Astrocyte (in vitro differentiated cells and primary cell): ENCODE data around the gene PCNT. TPM values are rescaled to one million over a fixed set of nuclear protein-coding genes. Genes with fewer than 3 reads are reported as not detected.

Source experiments
- DNase-seq: peaks from one replicate; pipeline ENCODE4 v3.0.0-alpha.2; 2010; ENCODE audit warnings: low read depth
- FAIRE-seq: peaks from 2 replicates; lab custom pipeline; 2011; peaks lifted over from hg19 to GRCh38; lab: Jason Lieb, UNC
- H2AFZ ChIP-seq: 2 replicates; pipeline ENCODE4 v1.6.0; 2012; ENCODE audit warnings: low read depth, low read length, inconsistent platforms
- H3K27ac ChIP-seq: 2 replicates; pipeline ENCODE4 v1.5.1; 2011; ENCODE audit warnings: low read depth, low read length, inconsistent platforms
- H3K27me3 ChIP-seq: 2 replicates; pipeline ENCODE4 v1.6.0; 2011; ENCODE audit warnings: low read length, inconsistent platforms; ENCODE audit not compliant: insufficient read depth
- H3K36me3 ChIP-seq: 2 replicates; pipeline ENCODE4 v1.5.1; 2011; ENCODE audit warnings: low read length, inconsistent platforms; ENCODE audit not compliant: insufficient read depth
- H3K4me1 ChIP-seq: 2 replicates; pipeline ENCODE4 v1.5.1; 2011; ENCODE audit warnings: low read length, inconsistent platforms; ENCODE audit not compliant: insufficient read depth
- H3K4me2 ChIP-seq: 2 replicates; pipeline ENCODE4 v1.6.0; 2012; ENCODE audit warnings: low read length, inconsistent platforms
- H3K4me3 ChIP-seq: 2 replicates; pipeline ENCODE4 v1.5.1; 2011; ENCODE audit warnings: low read depth, mild to moderate bottlenecking, low read length, inconsistent platforms; ENCODE audit not compliant: insufficient read depth
- H3K79me2 ChIP-seq: 2 replicates; pipeline ENCODE4 v1.6.0; 2012; ENCODE audit warnings: mild to moderate bottlenecking, low read length, inconsistent platforms; ENCODE audit not compliant: insufficient read depth
- H3K9ac ChIP-seq: 2 replicates; pipeline ENCODE4 v1.6.0; 2012; ENCODE audit warnings: mild to moderate bottlenecking, low read length, inconsistent platforms
- H3K9me3 ChIP-seq: 2 replicates; pipeline ENCODE4 v1.5.1; 2012; ENCODE audit warnings: low read depth, mild to moderate bottlenecking, low read length, inconsistent platforms; ENCODE audit not compliant: insufficient read depth
- H4K20me1 ChIP-seq: 2 replicates; pipeline ENCODE4 v1.6.0; 2012; ENCODE audit warnings: low read length, inconsistent platforms; ENCODE audit not compliant: insufficient read depth
- H3K27ac Mint-ChIP-seq: one replicate; pipeline ENCODE4 v1.8.0; 2021; ENCODE audit warnings: mild to moderate bottlenecking, mixed read lengths; ENCODE audit not compliant: unreplicated experiment
- H3K27me3 Mint-ChIP-seq: one replicate; pipeline ENCODE4 v1.8.0; 2021; ENCODE audit warnings: low read depth, mixed read lengths; ENCODE audit not compliant: unreplicated experiment
- H3K36me3 Mint-ChIP-seq: one replicate; pipeline ENCODE4 v1.8.0; 2021; ENCODE audit warnings: low read depth, mixed read lengths; ENCODE audit not compliant: unreplicated experiment
- H3K4me1 Mint-ChIP-seq: one replicate; pipeline ENCODE4 v1.8.0; 2021; ENCODE audit warnings: low read depth, mixed read lengths; ENCODE audit not compliant: unreplicated experiment
- H3K4me3 Mint-ChIP-seq: one replicate; pipeline ENCODE4 v1.8.0; 2021; ENCODE audit warnings: mild to moderate bottlenecking, moderate library complexity, mixed read lengths; ENCODE audit not compliant: unreplicated experiment
- H3K9me3 Mint-ChIP-seq: one replicate; pipeline ENCODE4 v1.8.0; 2021; ENCODE audit warnings: mild to moderate bottlenecking, mixed read lengths; ENCODE audit not compliant: unreplicated experiment
- CTCF ChIP-seq: IDR thresholded peaks from 2 replicates; pipeline ENCODE4 v1.5.1; 2011; ENCODE audit warnings: low read depth, mild to moderate bottlenecking, inconsistent platforms, low read length, moderate library complexity; ENCODE audit not compliant: insufficient read depth
- EZH2 ChIP-seq: IDR thresholded peaks from 2 replicates; pipeline ENCODE4 v1.6.1; 2012; ENCODE audit warnings: mild to moderate bottlenecking, low read length, inconsistent platforms; ENCODE audit not compliant: insufficient read depth
- total RNA-seq: library from RNA; stranded (reverse); gene quantifications from 2 replicates; pipeline ENCODE4 v1.2.1, GENCODE V29; 2021

The PCNT gene
- total RNA-seq, 1 donor from 2014 or later = 19.9 TPM

DNA sequence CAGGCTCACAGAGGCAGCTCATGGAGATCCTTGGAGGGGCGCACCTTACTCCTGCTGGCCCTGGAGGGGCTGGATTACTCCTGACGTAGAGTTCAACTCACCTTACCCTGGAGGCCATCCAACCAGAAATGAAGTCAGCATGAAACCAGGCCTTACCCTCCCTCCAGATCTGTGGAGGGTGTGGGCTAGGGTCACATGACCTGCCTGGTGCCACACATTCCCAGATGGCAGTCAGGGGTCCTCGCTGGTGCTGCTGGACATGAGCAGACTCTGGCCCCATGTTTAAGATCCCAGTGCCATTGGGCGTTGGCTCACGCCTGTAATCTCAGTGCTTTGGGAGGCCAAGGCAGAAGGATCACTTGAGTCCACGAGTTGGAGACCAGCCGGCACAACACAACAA, 4.8 kb upstream of the PCNT start:
- Mint-ChIP-seq H3K27ac (no peak overlapping the region), H3K27me3 (no peaks in the 10 kb centered on the region), H3K4me1 (peaks cover 7% of the 10 kb centered on the region), H3K36me3 (no peaks in the 10 kb centered on the region), H3K4me3 (no peak overlapping the region), H3K9me3 (no peaks in the 10 kb centered on the region)
- FAIRE-seq (no peak), DNase-seq (no peak)
- Histone ChIP-seq H2AFZ (no peak overlapping the region), H3K9me3 (no peaks in the 10 kb centered on the region), H3K27me3 (no peaks in the 10 kb centered on the region), H3K79me2 (peaks cover 42% of the 10 kb centered on the region), H3K27ac (no peak overlapping the region), H3K4me3 (no peak overlapping the region), H3K4me2 (no peak overlapping the region), H3K4me1 (peaks cover 10% of the 10 kb centered on the region), H3K9ac (no peak overlapping the region), H4K20me1 (peaks cover 5% of the 10 kb centered on the region), H3K36me3 (no peaks in the 10 kb centered on the region)
- no peak for TF ChIP-seq CTCF
- TF ChIP-seq EZH2 = no peak

- no peaks in the 10 kb centered on the region for H3K9me3 ChIP-seq
- H3K4me2 ChIP-seq = peak overlapping the region; percentile 35
- H3K36me3 Mint-ChIP-seq = no peaks in the 10 kb centered on the region
- H3K4me1 Mint-ChIP-seq = peaks cover 7% of the 10 kb centered on the region
- no peaks in the 10 kb centered on the region for H3K27me3 Mint-ChIP-seq
- no peaks in the 10 kb centered on the region for H3K27me3 ChIP-seq
- no peak overlapping the region for H3K9ac ChIP-seq
- H3K36me3 ChIP-seq = no peaks in the 10 kb centered on the region
- no peak overlapping the region for H3K4me3 ChIP-seq
- FAIRE-seq = no peak
- no peaks in the 10 kb centered on the region for H3K9me3 Mint-ChIP-seq
- no peak for DNase-seq
- H3K79me2 ChIP-seq = peaks cover 49% of the 10 kb centered on the region
- no peak overlapping the region for H2AFZ ChIP-seq
- no peak overlapping the region for H3K27ac ChIP-seq
- H3K4me3 Mint-ChIP-seq = no peak overlapping the region
- TF ChIP-seq CTCF (no peak), EZH2 (no peak)
- H3K4me1 ChIP-seq = peaks cover 11% of the 10 kb centered on the region
- H4K20me1 ChIP-seq = peaks cover 5% of the 10 kb centered on the region
- no peak overlapping the region for H3K27ac Mint-ChIP-seq
Observed at GRCh38 chr21:46320331-46320801, 3.6 kb upstream of the PCNT start.

GRCh38 chr21:46322351-46323226, 1.4 kb upstream of the PCNT start:
- Mint-ChIP-seq H3K9me3 (no peaks in the 10 kb centered on the region), H3K36me3 (peaks cover 2% of the 10 kb centered on the region), H3K4me3 (peak overlapping the region; percentile 91), H3K27ac (peak overlapping the region; percentile 62), H3K27me3 (no peaks in the 10 kb centered on the region), H3K4me1 (peaks cover 11% of the 10 kb centered on the region)
- Histone ChIP-seq H3K27ac (peak overlapping the region; percentile 88), H3K9ac (peak overlapping the region; percentile 90), H3K79me2 (peaks cover 69% of the 10 kb centered on the region), H3K4me3 (peak overlapping the region; percentile 82), H3K4me1 (peaks cover 16% of the 10 kb centered on the region), H3K27me3 (no peaks in the 10 kb centered on the region), H3K36me3 (no peaks in the 10 kb centered on the region), H3K4me2 (peak overlapping the region; percentile 97), H4K20me1 (peaks cover 6% of the 10 kb centered on the region), H2AFZ (peak overlapping the region; percentile 84), H3K9me3 (no peaks in the 10 kb centered on the region)
- peak; percentile 47 for DNase-seq
- FAIRE-seq = no peak
- TF ChIP-seq EZH2 (no peak), CTCF (no peak)
